H1 (cell line): ENCODE data around the gene ROGDI. TPM values are rescaled to one million over a fixed set of nuclear protein-coding genes. Genes with fewer than 3 reads are reported as not detected.

ENCODE experiments used
- CTCF ChIA-PET: fragments of 300-600 bp; sonication (Branson Sonifier 250); formaldehyde crosslinking; loops from one replicate; lab custom pipeline; 2021; ENCODE audit not compliant: partially characterized antibody; lab: Charles Lee
- POLR2A ChIA-PET: fragments of 300-600 bp; sonication (Branson Sonifier 250); formaldehyde crosslinking; loops from one replicate; lab custom pipeline; 2021; ENCODE audit warnings: inconsistent platforms; ENCODE audit not compliant: partially characterized antibody; lab: Charles Lee
- DNase-seq, 2 experiments: peaks; one replicate each; pipeline versions ENCODE4 v3.0.0 to v3.0.0-alpha.2; 2010 to 2022; ENCODE audit warnings: low spot score in 2 of 2, low read depth in 1 of 2, mixed read lengths in 1 of 2
- FAIRE-seq: peaks from 2 replicates; lab custom pipeline; 2011; peaks lifted over from hg19 to GRCh38; lab: Jason Lieb, UNC
- H2AFZ ChIP-seq: 2 replicates; pipeline ENCODE4 v1.8.1; 2012; ENCODE audit warnings: low read length, inconsistent platforms
- H2AK5ac ChIP-seq: 2 replicates; pipeline ENCODE4 v1.6.1; 2013; ENCODE audit warnings: low read depth, low read length
- H2BK120ac ChIP-seq: replicated peaks from 2 replicates; pipeline ENCODE3; 2013; ENCODE audit warnings: low read depth, low read length, inconsistent platforms
- H2BK12ac ChIP-seq: 2 replicates; pipeline ENCODE4 v1.6.1; 2013; ENCODE audit warnings: low read depth, low read length
- H2BK15ac ChIP-seq: 2 replicates; pipeline ENCODE4 v1.6.1; 2013; ENCODE audit warnings: low read length
- H2BK20ac ChIP-seq: 2 replicates; pipeline ENCODE4 v1.6.1; 2013; ENCODE audit warnings: low read length
- H2BK5ac ChIP-seq: 2 replicates; pipeline ENCODE4 v1.6.1; 2013; ENCODE audit warnings: low read depth, low read length
- H3K14ac ChIP-seq: 2 replicates; pipeline ENCODE4 v1.6.1; 2013; ENCODE audit warnings: inconsistent platforms; ENCODE audit not compliant: insufficient read length
- H3K18ac ChIP-seq: 2 replicates; pipeline ENCODE4 v1.6.1; 2013; ENCODE audit warnings: low read length; ENCODE audit errors: extremely low read depth
- H3K23ac ChIP-seq: 2 replicates; pipeline ENCODE4 v1.6.1; 2013; ENCODE audit warnings: inconsistent platforms; ENCODE audit not compliant: insufficient read length
- H3K23me2 ChIP-seq: 2 replicates; pipeline ENCODE4 v1.6.1; 2013; ENCODE audit warnings: low read depth, low read length
- H3K27ac ChIP-seq: 2 replicates; pipeline ENCODE4 v1.6.1; 2011; ENCODE audit warnings: low read depth, low read length, inconsistent platforms
- H3K27me3 ChIP-seq, 4 experiments: replicated peaks in 1 of 4; 1 replicate in 1 of 4; 2 replicates in 3 of 4; pipeline versions ENCODE4 v1.6.1 to v1.8.1; 2011 to 2013; ENCODE audit warnings: low read length in 3 of 4, mild to moderate bottlenecking in 3 of 4, inconsistent platforms in 2 of 4, mixed read lengths in 2 of 4, moderate library complexity in 1 of 4; ENCODE audit not compliant: control insufficient read depth in 3 of 4, insufficient read depth in 3 of 4; ENCODE audit errors: extremely low read depth in 1 of 4
- H3K36me3 ChIP-seq, 4 experiments: 2 replicates each; pipeline versions ENCODE4 v1.6.1 to v1.8.1; 2011 to 2013; ENCODE audit warnings: mild to moderate bottlenecking in 4 of 4, low read length in 3 of 4, moderate library complexity in 2 of 4, control low read depth in 1 of 4, inconsistent platforms in 1 of 4; ENCODE audit not compliant: insufficient read depth in 4 of 4, control insufficient read depth in 2 of 4
- H3K4ac ChIP-seq: replicated peaks from 2 replicates; pipeline ENCODE3; 2013; ENCODE audit warnings: low read length, low read depth, mixed read lengths, inconsistent platforms; ENCODE audit not compliant: insufficient read length
- H3K4me1 ChIP-seq, 4 experiments: replicated peaks in 1 of 4; 1 replicate in 1 of 4; 2 replicates in 3 of 4; pipeline versions ENCODE4 v1.6.1 to v1.8.1; 2011 to 2013; ENCODE audit warnings: low read length in 3 of 4, inconsistent platforms in 2 of 4, mixed read lengths in 1 of 4; ENCODE audit not compliant: insufficient read depth in 4 of 4, control insufficient read depth in 3 of 4
- H3K4me2 ChIP-seq, 2 experiments: 2 replicates each; pipeline versions ENCODE4 v1.6.1 to v1.8.1; 2011 to 2013; ENCODE audit warnings: low read depth in 2 of 2, low read length in 2 of 2, control low read depth in 1 of 2, inconsistent platforms in 1 of 2, mild to moderate bottlenecking in 1 of 2; ENCODE audit not compliant: insufficient read depth in 1 of 2
- H3K4me3 ChIP-seq, 4 experiments: fragments of 200-600, 300-600 bp in 1 of 4; sonication (generic), shearing (Covaris generic), sonication (Bioruptor Twin) in 1 of 4; 2 replicates each; pipeline versions ENCODE4 v1.5.1 to v1.8.1; 2011 to 2016; ENCODE audit warnings: low read length in 4 of 4, low read depth in 3 of 4, control low read depth in 2 of 4, inconsistent platforms in 2 of 4, mild to moderate bottlenecking in 2 of 4, mixed read lengths in 1 of 4, moderate library complexity in 1 of 4; ENCODE audit not compliant: insufficient read depth in 2 of 4; ENCODE audit errors: extremely low read depth in 1 of 4
- H3K56ac ChIP-seq: replicated peaks from 2 replicates; pipeline ENCODE3; 2013; ENCODE audit warnings: low read depth, mild to moderate bottlenecking, mixed read lengths, low read length, inconsistent platforms; ENCODE audit not compliant: insufficient read length
- H3K79me1 ChIP-seq: 2 replicates; pipeline ENCODE4 v1.6.1; 2013; ENCODE audit warnings: low read depth, low read length, control low read depth
- H3K79me2 ChIP-seq, 2 experiments: 2 replicates each; pipeline versions ENCODE4 v1.6.1 to v1.8.1; 2012 to 2013; ENCODE audit warnings: low read length in 2 of 2, mild to moderate bottlenecking in 2 of 2, inconsistent platforms in 1 of 2; ENCODE audit not compliant: insufficient read depth in 2 of 2, control insufficient read depth in 1 of 2
- H3K9ac ChIP-seq, 4 experiments: replicated peaks in 1 of 4; 1 replicate in 1 of 4; 2 replicates in 3 of 4; pipeline versions ENCODE4 v1.6.1 to v1.8.1; 2011 to 2013; ENCODE audit warnings: low read depth in 3 of 4, low read length in 3 of 4, control low read depth in 2 of 4, mild to moderate bottlenecking in 2 of 4, moderate library complexity in 2 of 4, inconsistent platforms in 1 of 4; ENCODE audit errors: extremely low read depth in 1 of 4
- H3K9me3 ChIP-seq, 2 experiments: 2 replicates each; pipeline versions ENCODE4 v1.6.1 to v1.8.1; 2012 to 2013; ENCODE audit warnings: mild to moderate bottlenecking in 2 of 2, moderate library complexity in 2 of 2, control low read depth in 1 of 2, inconsistent platforms in 1 of 2, low read depth in 1 of 2, low read length in 1 of 2, mixed read lengths in 1 of 2; ENCODE audit not compliant: insufficient read depth in 2 of 2
- H4K20me1 ChIP-seq, 2 experiments: replicated peaks in 1 of 2; 2 replicates each; pipeline versions ENCODE3 to v1.8.1; 2011 to 2013; ENCODE audit warnings: inconsistent platforms in 2 of 2, low read length in 2 of 2, mild to moderate bottlenecking in 1 of 2; ENCODE audit not compliant: insufficient read depth in 2 of 2, control insufficient read depth in 1 of 2
- H4K5ac ChIP-seq: 2 replicates; pipeline ENCODE4 v1.6.1; 2013; ENCODE audit warnings: low read length, low read depth, mixed read lengths, inconsistent platforms; ENCODE audit not compliant: insufficient read length
- H4K8ac ChIP-seq: 2 replicates; pipeline ENCODE4 v1.8.0; 2013; ENCODE audit warnings: mild to moderate bottlenecking, moderate library complexity, low read length, inconsistent platforms; ENCODE audit not compliant: insufficient read depth; ENCODE audit errors: extremely low read depth
- H4K91ac ChIP-seq: replicated peaks from 2 replicates; pipeline ENCODE3; 2013; ENCODE audit warnings: low read length, mixed read lengths, inconsistent platforms; ENCODE audit not compliant: insufficient read length
- CBX5 ChIP-seq: fragments of 300-800, 300-1000 bp; sonication (generic); IDR thresholded peaks from 2 replicates; pipeline ENCODE4 v1.7.1; 2016; ENCODE audit warnings: antibody characterized with exemption, low read length, low read depth
- CHD1 ChIP-seq: IDR thresholded peaks from 2 replicates; pipeline ENCODE4 v1.6.1; 2012; ENCODE audit warnings: low read depth, low read length, improper control_type of control experiment
- CHD2 ChIP-seq: IDR thresholded peaks from 2 replicates; pipeline ENCODE4 v1.6.1; 2012; ENCODE audit warnings: low read length, improper control_type of control experiment
- CREB1 ChIP-seq: IDR thresholded peaks from 2 replicates; pipeline ENCODE4 v1.6.1; 2012; ENCODE audit warnings: inconsistent platforms
- CTCF ChIP-seq, 3 experiments: IDR thresholded peaks; 1 replicate in 2 of 3; 2 replicates in 1 of 3; pipeline versions ENCODE4 v1.5.1 to v1.6.1; 2011; ENCODE audit warnings: low read length in 3 of 3, mild to moderate bottlenecking in 3 of 3, inconsistent platforms in 2 of 3, low read depth in 1 of 3, moderate library complexity in 1 of 3; ENCODE audit not compliant: insufficient read depth in 1 of 3; ENCODE audit errors: control extremely low read depth in 1 of 3
- FOSL1 ChIP-seq: IDR thresholded peaks from 2 replicates; pipeline ENCODE4 v1.6.1; 2011; ENCODE audit warnings: mild to moderate bottlenecking, low read depth, low read length, moderate library complexity; ENCODE audit not compliant: insufficient read depth
- HDAC2 ChIP-seq, 2 experiments: fragments of 300-600 bp in 1 of 2; sonication (generic) in 1 of 2; IDR thresholded peaks; 2 replicates each; pipeline ENCODE4 v1.6.1; 2011 to 2012; ENCODE audit warnings: low read depth in 2 of 2, low read length in 2 of 2, mild to moderate bottlenecking in 2 of 2, moderate library complexity in 2 of 2, borderline replicate concordance in 1 of 2, inconsistent platforms in 1 of 2
- JUN ChIP-seq: IDR thresholded peaks from 2 replicates; pipeline ENCODE4 v1.6.1; 2011; ENCODE audit warnings: low read depth, mild to moderate bottlenecking, improper control_type of control experiment, low read length
- POU5F1 ChIP-seq: IDR thresholded peaks from 2 replicates; pipeline ENCODE4 v1.6.1; 2011; ENCODE audit warnings: low read depth, mild to moderate bottlenecking, low read length, moderate library complexity
- RXRA ChIP-seq: IDR thresholded peaks from 2 replicates; pipeline ENCODE4 v1.6.1; 2011; ENCODE audit warnings: low read depth, mild to moderate bottlenecking, low read length, moderate library complexity; ENCODE audit not compliant: insufficient read depth
- SP1 ChIP-seq: IDR thresholded peaks from 2 replicates; pipeline ENCODE4 v1.6.1; 2011; ENCODE audit warnings: low read depth, low read length
- TBP ChIP-seq: IDR thresholded peaks from 2 replicates; pipeline ENCODE4 v1.6.1; 2011; ENCODE audit warnings: low read depth, low read length, improper control_type of control experiment
- WGBS, 2 experiments: shearing (Covaris generic) in 1 of 2; methylation state at CpG; one replicate each; pipeline versions ENCODE4 v1.1.6 to v1.1.7; 2013 to 2015; ENCODE audit warnings: low lambda C conversion rate in 2 of 2, mixed read lengths in 2 of 2, inconsistent platforms in 1 of 2, low coverage in 1 of 2, missing lambda C conversion rate in 1 of 2; ENCODE audit not compliant: insufficient replicate concordance in 2 of 2, insufficient coverage in 1 of 2, insufficient read length in 1 of 2; ENCODE audit errors: extremely low coverage in 1 of 2, missing lambda C conversion rate in 1 of 2; 5-methylcytosine and 5-hydroxymethylcytosine counted together
- polyA plus RNA-seq, 7 experiments: library from polyadenylated mRNA; depleted of rRNA in 3 of 7; stranded (reverse) in 5 of 7; unstranded in 2 of 7; fragments of >200 nt in 5 of 7; fragments of 200-250 nt in 2 of 7; gene quantifications; 1 replicate in 5 of 7; 2 replicates in 1 of 7; 4 replicates in 1 of 7; pipeline versions ENCODE4 v1.2.1 to v1.2.3, GENCODE V29; 2011 to 2013; ENCODE audit warnings: missing spikeins in 2 of 7, mixed read lengths in 2 of 7
- total RNA-seq: library from RNA; stranded (reverse); fragmentation: NEBNext Ultra II Directional; extraction: Animal tissue kit (Norgen Biotek cat#: 25700); gene quantifications from 2 replicates; pipeline ENCODE4 v1.2.1, GENCODE V29; 2021

The ROGDI gene
- total and polyA plus RNA-seq, 2 of the 8 experiments (the other 6 are each of a cell fraction or from before 2014, with no cell fraction given) = 27.4 to 68.4 TPM

- no peak for FAIRE-seq
- WGBS, 2 experiments = 85% methylated on average over 9 of the region's 9 CpGs; no CpG with 5 or more reads in 1 of the 2 experiments
- H2BK15ac ChIP-seq = no peak overlapping the region
- TF ChIP-seq CTCF (IDR thresholded peaks at IDR 0.05; ENCODE audit: control extremely low read depth in 1 of 3, insufficient read depth in 1 of 3, low read depth in 1 of 3, low read length in 3 of 3) = no peak
- no peak for TF ChIP-seq HDAC2 (IDR thresholded peaks at IDR 0.05; ENCODE audit: borderline replicate concordance in 1 of 2, low read depth in 2 of 2, low read length in 2 of 2)
- no peak for TF ChIP-seq CREB1
- TF ChIP-seq TBP = no peak
- TF ChIP-seq SP1 = no peak
- TF ChIP-seq CHD1 = no peak
- no peak for TF ChIP-seq POU5F1
- TF ChIP-seq CBX5 = no peak
- no peak for TF ChIP-seq JUN
- no peak for TF ChIP-seq RXRA
- no peak for TF ChIP-seq CHD2
- TF ChIP-seq FOSL1 = no peak
Measured at GRCh38 chr16:4811773-4812172, 9.3 kb upstream of the ROGDI start.

More at GRCh38 chr16:4811773-4812172, 9.3 kb upstream of the ROGDI start:
- no peak overlapping the region for H2AFZ ChIP-seq
- no peak for DNase-seq
- H3K18ac ChIP-seq = no peak overlapping the region
- H3K23ac ChIP-seq = no peak overlapping the region
- H2AK5ac ChIP-seq = no peak overlapping the region
- H3K23me2 ChIP-seq = no peaks in the 10 kb centered on the region
- H3K4ac ChIP-seq = no peak overlapping the region
- no peaks in the 10 kb centered on the region for H3K27me3 ChIP-seq
- no peak overlapping the region for H4K8ac ChIP-seq
- ChIA-PET CTCF (interaction anchor here (0.6 kb wide), 3 partner anchors 82 to 1033 kb away, joined by 3 read pairs; no protein-coding TSS in a partner anchor), POLR2A (interaction anchor here (0.7 to 1.4 kb wide), 5 partner anchors 10 to 38 kb away, joined by 3 to 5 read pairs (median 3); partner anchors contain the start of gene ROGDI)
- H3K79me1 ChIP-seq = no peaks in the 10 kb centered on the region
- H3K79me2 ChIP-seq = no peaks in the 10 kb centered on the region
- H3K14ac ChIP-seq = no peak overlapping the region
- H2BK20ac ChIP-seq = no peak overlapping the region
- H3K4me3 ChIP-seq = no peak overlapping the region
- H4K91ac ChIP-seq = no peak overlapping the region
- H3K36me3 ChIP-seq = peaks cover 10 to 52% (median 39%) of the 10 kb centered on the region in 4 experiments
- no peak overlapping the region for H2BK12ac ChIP-seq
- H3K9me3 ChIP-seq = no peaks in the 10 kb centered on the region
- H4K5ac ChIP-seq = no peak overlapping the region
- H2BK5ac ChIP-seq = no peak overlapping the region
- H4K20me1 ChIP-seq = peaks cover 0 to 6% of the 10 kb centered on the region in 2 experiments
- no peak overlapping the region for H3K27ac ChIP-seq
- no peak overlapping the region for H3K4me2 ChIP-seq
- no peaks in the 10 kb centered on the region for H3K4me1 ChIP-seq
- no peak overlapping the region for H3K56ac ChIP-seq
- H2BK120ac ChIP-seq = no peak overlapping the region
- no peak overlapping the region for H3K9ac ChIP-seq
